Left renal cortex interstitium (tissue), 4 donors: ENCODE measurements around the gene ARL6IP4. TPM values are rescaled to one million over a fixed set of nuclear protein-coding genes. Genes with fewer than 3 reads are reported as not detected.

Source experiments
- polyA plus RNA-seq, 4 donors: library from polyadenylated mRNA; unstranded; fragments of 120-200 nt; gene quantifications; one replicate each; pipeline ENCODE4 v1.2.1, GENCODE V29; 2013; ENCODE audit not compliant: insufficient read length in 4 of 4

Gene ARL6IP4
- polyA plus RNA-seq, 4 donors = 166 to 237 (median 192) TPM

Other genes starting within 250 kb of the ARL6IP4 start
- gene HCAR1, start 249.8 kb upstream of the ARL6IP4 start, polyA plus RNA-seq = 1 to 10 TPM; 2.0 to 3.6 (median 2.6) TPM
- 100 to 1,000 TPM in 1 of 4 donors, 10 to 100 TPM in 3; 85.1 to 111 (median 92.8) TPM for gene DENR, start 227.9 kb upstream of the ARL6IP4 start, polyA plus RNA-seq
- under 1 TPM; 0.41 to 0.49 (median 0.46) TPM for gene CCDC62, start 206.1 kb upstream of the ARL6IP4 start, polyA plus RNA-seq
- gene HIP1R, start 145.2 kb upstream of the ARL6IP4 start, polyA plus RNA-seq = 100 to 1,000 TPM in 1 of 4 donors, 10 to 100 TPM in 3; 56.4 to 110 (median 83.4) TPM
- 10 to 100 TPM; 22.4 to 27.7 (median 26.4) TPM for gene VPS37B, start 84.6 kb upstream of the ARL6IP4 start, polyA plus RNA-seq
- gene ABCB9, start 14.2 kb upstream of the ARL6IP4 start, polyA plus RNA-seq = 1 to 10 TPM; 4.8 to 9.4 (median 7.5) TPM
- gene OGFOD2, start 5.4 kb upstream of the ARL6IP4 start, polyA plus RNA-seq = 10 to 100 TPM; 12.9 to 22.5 (median 18.4) TPM
- gene PITPNM2, start 170.4 kb downstream of the ARL6IP4 start, polyA plus RNA-seq = 1 to 10 TPM; 5.2 to 9.8 (median 7.1) TPM